HG03045 (cell line): Measurements from ENCODE around the gene REEP1.

Experiments used
- ATAC-seq: cut with Tn5 transposase; IDR thresholded peaks from one replicate; pipeline ENCODE4 v1.9.1; 2021; ENCODE audit warnings: mild to moderate bottlenecking, moderate library complexity; ENCODE audit not compliant: unreplicated experiment

Gene REEP1

GRCh38 chr2:86308356-86308755 is 29.1 kb downstream of the REEP1 start:
- ATAC-seq: no peak

GRCh38 chr2:86307431-86307830 is 30.0 kb downstream of the REEP1 start:
- no peak for ATAC-seq

GRCh38 chr2:86305915-86306254 is 31.5 kb downstream of the REEP1 start:
- ATAC-seq: no peak

DNA sequence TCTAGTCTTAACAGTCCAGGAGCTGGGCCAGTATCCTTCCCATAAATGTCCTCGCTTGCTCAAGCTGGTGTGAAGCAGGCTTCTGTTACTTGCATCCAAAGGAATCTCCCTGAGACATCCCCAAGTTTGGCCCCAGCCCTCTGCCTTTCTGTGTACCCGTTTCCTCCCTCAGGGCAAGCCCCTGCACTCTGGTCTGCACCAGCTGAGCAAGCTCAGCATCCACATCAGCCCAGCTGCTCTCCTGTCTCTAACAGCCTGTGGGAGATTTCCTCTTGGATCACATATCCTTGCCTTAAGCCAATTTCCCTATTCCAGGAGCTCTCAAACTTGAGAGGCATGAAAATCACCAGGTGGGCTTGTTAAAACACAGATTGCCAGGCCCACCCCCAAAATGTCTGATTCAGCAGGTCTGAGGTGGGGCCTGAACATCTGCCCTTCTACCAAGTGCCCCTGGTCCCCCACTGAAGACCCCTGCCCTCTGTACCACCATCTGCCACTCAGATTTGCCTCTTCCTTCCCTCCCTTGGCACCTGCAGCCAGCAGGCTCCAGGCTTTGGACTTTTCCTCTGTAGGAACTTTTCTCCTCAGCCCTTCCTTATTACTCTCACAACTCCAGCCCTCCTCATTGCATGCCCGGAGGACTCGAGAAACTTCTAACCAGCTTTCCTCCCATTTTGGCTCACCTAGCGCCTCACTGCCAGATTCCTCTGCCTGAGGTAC is 32.1 kb downstream of the REEP1 start:
- ATAC-seq: no peak

DNA sequence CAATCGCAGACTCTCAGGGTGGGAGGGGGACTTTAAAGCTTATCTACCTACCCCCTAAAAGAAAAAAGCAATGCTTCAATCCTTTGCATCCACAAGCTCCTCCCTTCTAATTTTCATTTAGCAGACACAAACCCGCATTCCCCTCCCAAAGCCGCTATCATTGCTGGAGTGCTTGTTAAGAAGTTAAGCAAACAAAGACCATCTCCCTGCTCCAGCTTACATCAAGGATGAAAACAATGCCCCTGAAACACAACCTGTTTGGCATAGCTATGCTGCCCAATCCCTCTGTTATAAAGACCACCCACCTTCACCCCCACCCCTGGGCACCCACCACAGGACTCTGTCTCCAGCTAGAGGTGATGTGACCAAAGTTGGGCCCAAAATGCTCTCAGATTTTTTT is 33.0 kb downstream of the REEP1 start:
- no peak for ATAC-seq

DNA sequence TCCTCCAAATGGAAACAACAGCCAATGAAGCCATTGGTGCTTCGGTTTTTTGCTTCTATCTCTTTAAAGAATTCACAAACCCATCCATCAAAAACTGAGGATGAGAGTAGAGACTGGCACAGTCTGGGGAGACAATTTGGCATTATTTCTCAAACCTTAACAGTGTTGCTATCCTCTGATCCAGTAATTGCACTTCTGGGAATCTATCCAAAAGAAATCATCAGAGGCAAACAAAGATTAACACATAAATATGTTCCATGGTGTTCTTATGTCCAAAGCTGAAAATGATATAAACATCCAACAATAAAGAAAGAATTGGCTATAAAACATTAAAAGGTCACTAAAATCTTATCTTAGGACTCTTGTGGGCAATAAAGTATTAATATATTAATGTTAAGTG is 35.1 kb downstream of the REEP1 start:
- no peak for ATAC-seq

- no peak for ATAC-seq
Measured at GRCh38 chr2:86301711-86302202, 35.7 kb downstream of the REEP1 start.

- no peak for ATAC-seq
Measured at GRCh38 chr2:86301009-86301408, 36.4 kb downstream of the REEP1 start.

- ATAC-seq: no peak
Measured at GRCh38 chr2:86300496-86300895, 36.9 kb downstream of the REEP1 start.

GRCh38 chr2:86298411-86299390 is 38.7 kb downstream of the REEP1 start:
- ATAC-seq: no peak

DNA sequence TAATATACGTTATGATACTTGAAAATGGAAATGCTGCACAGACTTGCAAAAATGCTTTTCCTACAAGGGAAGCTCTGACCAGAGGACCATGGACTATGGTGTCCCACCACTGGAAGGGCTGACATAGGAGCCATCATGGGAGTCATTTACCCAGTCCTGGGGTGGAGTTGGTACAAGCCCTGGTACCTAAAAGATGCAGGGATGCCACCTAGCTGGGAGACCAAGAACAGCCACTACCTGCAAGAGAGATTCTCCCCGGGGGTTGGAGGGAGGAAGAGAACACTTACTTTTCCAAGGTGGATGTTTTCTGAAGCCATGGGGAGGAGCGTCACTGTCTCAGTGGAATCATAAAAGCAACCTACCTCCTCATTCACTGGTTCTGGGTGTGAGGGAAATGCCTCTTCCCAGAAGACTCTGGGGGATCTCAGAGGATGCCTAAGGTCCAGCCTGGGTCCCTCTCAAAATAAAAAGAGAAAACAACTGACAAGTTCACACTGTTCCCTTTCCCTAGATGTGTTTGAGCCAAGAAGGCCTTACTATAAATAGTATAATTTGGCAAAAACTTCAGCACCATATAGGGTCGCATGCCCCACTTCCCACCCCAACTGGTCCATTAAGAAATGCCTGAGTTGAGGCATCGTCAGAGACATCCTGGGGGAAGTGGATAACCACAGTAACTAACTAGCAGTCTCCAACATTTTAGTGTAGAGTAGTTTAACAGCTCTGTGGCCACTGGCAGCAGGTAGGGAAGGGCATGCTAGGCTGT is 39.9 kb downstream of the REEP1 start:
- no peak for ATAC-seq

DNA sequence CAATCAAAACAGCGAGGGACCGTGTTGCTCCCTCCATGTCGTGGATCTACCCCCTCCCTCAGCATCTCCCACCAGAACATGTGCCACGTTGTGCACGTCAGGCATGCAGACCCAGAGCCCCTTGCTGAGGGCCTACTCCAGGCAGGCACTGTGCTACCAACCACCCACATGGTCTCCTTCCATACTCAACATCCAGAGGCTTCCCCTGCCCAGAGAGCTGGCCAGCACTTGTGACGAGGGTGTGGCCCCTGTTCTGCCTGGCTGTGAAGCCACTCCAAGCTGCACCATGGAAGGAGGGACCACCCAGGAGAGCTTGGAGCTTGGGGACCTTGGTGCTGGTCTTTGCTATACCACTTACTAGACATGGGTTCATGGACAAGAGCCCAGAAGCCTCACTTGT is 40.5 kb downstream of the REEP1 start:
- no peak for ATAC-seq

GRCh38 chr2:86295066-86295465 is 42.4 kb downstream of the REEP1 start:
- ATAC-seq: no peak

DNA sequence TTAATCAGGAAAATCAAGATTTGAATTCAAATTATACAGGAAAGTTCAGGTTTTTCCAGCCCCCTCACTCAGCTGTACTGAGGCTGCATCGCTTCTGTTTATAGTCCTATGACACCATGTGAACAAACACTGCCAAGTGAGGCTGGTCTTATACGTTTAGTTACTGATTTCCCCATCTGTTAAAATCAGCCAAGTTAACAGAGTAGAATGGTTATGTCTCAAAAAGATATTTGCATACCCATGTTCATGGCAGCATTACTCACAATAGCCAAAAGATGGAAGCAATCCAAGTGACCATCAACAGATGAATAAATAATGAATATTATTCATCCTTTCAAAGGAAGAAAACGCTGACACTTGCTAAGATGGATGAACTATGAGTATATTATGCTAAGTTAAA is 43.8 kb downstream of the REEP1 start:
- no peak for ATAC-seq

GRCh38 chr2:86292571-86293515 is 44.6 kb downstream of the REEP1 start:
- no peak for ATAC-seq

GRCh38 chr2:86291328-86291662 is 46.1 kb downstream of the REEP1 start:
- no peak for ATAC-seq

DNA sequence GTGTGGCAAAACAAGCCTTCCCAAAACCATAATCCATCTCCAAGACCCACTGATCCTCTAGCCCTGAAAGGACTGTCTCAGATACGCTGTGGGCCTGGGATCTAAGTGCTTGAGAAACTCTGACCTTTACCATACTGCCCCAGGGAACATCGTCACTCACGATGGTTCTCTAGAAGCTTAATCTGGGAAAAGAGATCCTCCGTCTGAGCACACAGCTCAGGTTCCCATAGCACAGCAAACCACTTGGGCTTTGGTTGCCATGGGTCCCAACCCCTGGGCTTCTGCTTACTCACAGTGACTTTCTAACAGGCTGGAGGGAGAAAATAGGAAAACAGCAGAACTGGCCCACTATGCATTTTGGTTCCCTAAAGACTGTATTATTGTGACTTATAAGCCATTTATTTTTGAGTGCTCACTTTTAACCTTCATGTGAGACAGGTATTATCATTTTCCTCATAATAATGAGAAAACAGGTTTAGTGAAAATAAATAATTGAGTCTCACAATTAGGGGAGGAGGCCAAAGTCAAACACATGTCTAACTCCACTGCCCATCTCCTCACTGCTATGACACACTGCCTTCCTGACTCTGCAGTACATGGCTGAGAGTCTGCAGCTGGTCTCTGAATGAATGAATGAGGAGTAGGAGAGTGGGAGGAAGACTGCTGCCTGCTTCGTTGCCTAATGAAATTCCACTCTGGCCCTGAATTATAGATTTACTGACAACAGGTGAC is 46.7 kb downstream of the REEP1 start:
- ATAC-seq: no peak

DNA sequence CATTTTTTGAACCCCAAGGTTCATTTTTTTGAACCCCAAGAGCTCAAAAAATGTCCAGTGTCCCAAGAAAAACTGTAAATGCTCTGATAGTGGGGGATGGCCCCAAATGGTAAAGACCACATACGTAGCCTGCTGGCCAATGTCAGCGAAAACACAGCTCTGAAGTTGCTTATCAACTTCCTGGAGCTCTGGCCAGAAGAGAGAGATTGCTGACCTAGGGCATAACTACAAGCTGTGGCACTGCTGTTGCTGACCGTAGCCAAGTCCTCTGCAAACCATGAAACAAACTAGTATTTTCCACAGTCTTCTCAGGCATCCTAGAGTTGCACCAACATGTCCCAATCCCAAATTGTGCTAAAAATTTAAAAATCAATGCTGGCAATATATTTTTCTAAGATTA is 50.9 kb downstream of the REEP1 start:
- no peak for ATAC-seq

GRCh38 chr2:86285981-86286380 is 51.4 kb downstream of the REEP1 start:
- no peak for ATAC-seq

- ATAC-seq: no peak
Measured at GRCh38 chr2:86285571-86285970, 51.9 kb downstream of the REEP1 start.
